GM19468 (cell line): ENCODE results near the gene FKBP2.
A peak's percentile ranks its signal among the peaks of the same experiment; 100 is the strongest.

Experiments
- ATAC-seq: cut with Tn5 transposase; IDR thresholded peaks from one replicate; pipeline ENCODE4 v1.9.1; 2021; ENCODE audit warnings: mild to moderate bottlenecking, moderate library complexity, moderate number of reproducible peaks; ENCODE audit not compliant: unreplicated experiment; ENCODE audit errors: extremely low read depth

Gene FKBP2

DNA sequence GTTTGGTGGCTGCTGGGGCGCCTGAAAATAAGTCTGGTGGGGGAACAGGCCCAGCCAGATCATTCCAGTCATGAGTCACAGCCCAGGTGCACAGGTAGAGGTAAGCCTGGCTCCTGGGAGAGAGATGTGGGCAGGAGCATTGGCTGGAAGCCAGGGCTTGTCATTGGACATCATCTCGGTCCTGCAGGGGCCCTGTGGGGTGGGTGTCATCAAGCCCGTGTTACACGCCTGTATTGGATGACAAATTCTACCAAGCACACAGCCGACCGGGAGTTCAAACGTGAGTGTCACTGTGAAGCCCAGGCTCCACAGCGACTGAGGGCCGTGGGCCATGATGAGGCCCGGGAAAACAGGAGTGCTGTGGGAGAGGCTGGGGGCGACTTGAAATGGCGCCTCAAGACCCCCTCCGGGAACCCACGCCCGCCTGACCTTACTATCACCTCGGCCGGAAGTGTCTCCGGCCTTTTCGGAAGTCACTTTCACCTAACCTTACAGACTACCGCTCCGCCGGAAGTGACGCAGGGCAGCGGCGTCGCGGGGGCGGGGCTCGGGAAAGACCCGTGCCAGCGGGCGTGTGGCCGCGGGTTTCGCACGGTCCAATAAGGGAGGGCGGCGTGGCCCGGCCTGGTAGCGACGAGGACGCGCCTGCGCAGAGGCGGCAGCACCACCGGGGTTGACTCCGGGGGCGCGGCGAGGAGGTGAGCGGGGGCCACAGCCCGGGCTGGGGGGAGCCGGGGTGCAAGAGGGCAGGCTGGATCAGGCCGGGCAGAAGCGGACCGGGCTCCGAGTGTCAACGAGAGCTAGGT, at the start of gene FKBP2:
TSS of gene FKBP2 (plus strand) at position 661 of the 806 bp plus-strand sequence. CDS start 1,293 bp downstream, outside the sequence.
- peak; percentile 54 for ATAC-seq

DNA sequence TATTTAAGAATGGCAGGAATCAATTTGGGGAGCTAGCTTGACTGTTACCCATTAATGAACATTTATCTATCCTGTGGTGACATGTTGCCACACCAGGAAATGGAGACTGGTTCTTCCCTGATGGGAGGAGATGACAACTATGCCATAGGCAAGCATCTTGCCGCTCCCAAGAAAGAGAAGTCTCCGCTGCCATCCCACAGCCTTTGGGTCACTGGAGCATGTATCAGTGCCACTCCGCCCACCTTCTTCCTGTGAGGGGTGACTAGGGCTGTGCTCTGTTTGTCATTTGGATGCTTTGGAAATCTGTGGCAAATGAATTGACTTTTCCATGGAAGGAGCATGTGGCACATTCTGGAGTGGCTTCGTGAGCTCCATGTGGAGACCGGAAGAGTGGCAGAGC, 48.5 kb upstream of the FKBP2 start:
- no peak for ATAC-seq

DNA sequence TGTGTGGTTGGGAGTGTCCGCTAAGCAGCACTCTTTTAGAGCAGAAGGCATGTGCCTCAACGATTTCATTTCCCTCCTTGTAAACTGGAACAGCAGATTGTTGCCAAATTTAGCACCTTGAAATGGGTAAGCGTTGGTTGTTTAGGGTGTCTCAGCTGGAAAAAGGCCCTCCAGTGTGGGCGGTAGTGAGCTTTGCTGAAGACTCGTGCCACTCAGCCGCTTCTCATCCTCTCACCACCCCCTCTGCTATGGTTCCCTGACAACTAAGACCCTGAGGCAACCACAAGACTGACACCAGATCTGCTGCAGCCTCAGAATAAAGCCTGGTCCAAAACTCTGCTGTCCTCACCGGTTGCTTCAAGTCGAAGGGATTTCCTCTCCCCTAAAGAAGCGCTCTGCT, 44.3 kb upstream of the FKBP2 start:
- no peak for ATAC-seq

DNA sequence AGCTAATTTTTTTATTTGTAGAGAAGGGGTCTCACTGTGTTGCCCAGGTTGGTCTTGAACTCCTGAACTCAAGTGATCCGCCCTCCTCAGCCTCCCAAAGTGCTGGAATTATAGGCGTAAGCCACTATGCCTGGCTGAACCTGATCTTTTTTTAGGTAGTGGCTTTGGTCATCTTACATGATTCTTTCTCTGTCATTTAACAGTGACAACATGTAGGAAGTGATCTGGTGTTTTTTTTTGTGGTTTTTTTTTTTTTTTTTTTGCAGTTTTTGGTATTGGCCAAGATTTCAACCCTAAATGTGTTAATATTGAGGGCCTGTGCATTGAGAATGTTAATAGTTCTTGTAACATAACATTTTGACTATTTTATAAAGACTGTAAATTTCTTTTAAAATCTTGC, 42.4 kb upstream of the FKBP2 start:
- no peak for ATAC-seq

DNA sequence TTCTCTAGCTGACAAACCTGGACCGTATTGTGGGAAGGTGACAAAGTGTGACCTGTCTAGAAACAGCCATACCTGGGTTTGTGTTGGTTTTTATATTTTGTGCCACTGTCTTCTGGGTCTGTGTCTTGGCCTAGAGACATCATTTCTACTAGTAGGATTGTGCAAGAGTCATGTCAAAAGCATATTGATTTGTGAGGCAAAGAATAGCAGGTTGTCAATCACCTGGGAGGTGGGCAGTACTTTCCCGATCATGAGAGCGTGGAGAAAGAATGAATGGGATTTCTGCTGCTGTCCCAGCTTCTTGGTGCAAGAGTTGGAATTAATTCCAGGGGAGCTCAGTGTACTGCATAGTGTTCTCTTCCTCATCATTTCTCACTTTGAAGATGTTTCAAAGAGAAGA, 39.4 kb upstream of the FKBP2 start:
- no peak for ATAC-seq

DNA sequence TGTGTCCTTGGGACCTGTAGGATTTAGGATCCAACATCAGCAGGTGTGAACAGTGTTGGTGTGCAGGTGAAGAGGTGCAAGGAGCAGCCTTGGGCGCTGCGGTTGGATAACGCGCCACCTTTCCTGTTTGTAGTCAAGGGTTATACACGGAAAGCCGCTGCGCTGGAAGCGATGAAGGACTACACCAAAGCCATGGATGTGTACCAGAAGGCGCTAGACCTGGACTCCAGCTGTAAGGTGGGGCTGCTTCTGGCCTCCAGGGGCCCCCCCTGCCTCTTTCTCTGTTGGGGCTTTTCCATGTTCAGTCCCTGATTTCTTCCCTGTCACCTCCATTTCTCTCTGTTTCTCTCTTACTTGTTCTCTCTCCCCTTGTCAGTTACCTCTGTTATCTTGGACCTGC, 37.9 kb upstream of the FKBP2 start:
- ATAC-seq: no peak

DNA sequence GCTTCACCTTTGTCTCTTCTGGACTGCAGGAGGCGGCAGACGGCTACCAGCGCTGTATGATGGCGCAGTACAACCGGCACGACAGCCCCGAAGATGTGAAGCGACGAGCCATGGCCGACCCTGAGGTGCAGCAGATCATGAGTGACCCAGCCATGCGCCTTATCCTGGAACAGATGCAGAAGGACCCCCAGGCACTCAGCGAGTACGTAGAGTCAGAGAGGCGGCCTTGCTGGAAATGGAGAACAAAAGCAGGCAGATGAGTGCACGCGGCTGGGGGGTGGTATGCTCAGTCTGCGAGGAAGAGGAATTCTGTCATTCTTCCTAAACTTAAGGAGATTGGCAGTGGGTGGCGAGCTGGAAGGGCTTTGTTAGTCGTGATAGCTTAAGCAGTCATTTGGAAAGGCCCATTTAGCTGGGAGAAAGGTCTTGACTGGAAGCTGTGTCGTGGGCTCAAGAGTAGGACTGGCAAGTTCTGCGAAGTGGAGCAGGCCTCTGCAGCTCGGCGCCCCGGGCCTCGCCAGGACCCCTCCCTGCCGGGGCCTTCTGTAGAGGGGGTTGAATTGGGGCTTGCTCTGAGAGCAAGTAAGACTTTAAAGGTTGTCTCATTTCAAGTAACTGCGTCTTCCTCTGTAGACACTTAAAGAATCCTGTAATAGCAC, 37.3 kb upstream of the FKBP2 start:
- no peak for ATAC-seq

DNA sequence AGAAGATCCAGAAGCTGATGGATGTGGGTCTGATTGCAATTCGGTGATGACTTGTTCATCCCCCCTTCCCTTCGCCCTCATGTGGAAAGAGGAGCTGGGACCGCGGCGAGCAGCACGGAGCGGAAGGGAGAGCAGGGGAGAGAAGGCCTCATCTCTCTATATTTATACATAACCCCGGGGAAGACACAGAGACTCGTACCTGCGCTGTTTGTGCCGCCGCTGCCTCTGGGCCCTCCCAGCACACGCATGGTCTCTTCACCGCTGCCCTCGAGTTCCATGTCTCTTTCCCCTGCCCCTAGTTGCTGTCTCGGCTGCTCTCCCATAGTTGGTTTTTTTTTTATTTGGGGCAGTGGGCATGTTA, 36.8 kb upstream of the FKBP2 start:
- no peak for ATAC-seq

DNA sequence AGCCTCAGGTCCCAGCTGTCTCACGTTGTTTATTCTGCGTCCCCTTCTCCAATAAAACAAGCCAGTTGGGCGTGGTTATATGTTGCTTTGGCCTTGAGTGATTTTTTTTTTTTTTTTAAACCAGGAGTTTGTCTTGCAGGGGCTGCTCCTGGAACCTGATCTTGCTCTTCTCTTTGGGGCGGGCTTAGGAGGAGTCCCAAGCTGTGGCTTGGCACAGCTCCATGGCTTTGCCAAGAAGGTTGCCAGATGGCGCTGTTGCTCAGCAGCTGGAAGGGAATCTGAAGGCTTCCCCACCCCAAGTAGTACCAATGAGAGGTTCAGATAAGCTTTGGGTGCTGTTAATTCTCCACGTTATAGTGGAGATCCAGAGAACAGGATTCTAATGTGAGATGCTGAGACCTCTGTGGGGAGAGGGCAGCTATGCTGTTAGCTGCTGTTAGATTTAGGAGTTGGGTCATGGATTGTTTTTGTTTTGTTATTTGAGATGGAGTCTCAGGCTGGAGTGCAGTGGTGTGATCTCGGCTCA, 36.4 kb upstream of the FKBP2 start:
- ATAC-seq: no peak

DNA sequence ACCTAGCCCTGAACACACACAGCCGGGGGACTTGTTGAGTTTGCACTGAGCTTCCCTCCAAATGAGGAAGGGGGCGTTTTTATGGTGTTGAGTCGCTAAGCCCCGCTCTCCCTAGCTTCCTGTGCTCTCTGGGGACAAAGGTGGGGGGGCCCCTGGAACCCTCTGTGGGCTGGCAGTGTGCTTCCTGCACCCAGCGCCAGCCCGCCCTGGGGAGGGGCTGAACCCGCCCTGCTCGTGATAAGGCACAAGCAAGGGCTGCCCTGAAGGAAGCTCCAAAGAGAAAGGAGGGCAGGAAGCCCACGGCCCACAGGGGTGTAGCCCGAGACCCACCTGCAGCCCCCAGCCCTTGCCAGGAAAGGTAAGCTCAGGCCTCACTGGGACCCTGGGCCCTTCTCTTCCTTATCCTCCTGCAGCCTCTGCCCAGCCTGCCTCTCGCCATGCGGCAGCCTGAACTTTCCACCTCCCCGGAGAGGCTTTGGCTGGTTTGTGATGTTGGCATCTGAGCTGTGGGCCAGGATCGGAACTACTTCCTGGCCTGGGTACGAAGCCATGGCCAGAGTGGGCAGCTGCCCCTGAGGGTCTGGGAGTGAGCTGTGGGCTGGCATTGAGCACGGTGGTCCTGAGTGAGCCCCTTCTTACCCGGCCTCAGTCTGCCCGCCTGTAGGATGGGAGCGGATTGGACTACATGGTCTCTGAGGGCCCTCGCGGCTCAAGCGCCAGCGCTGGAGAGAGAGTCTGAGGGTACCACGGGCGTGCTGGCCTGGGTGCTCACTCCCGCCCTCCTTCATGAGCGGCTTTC, 34.2 kb upstream of the FKBP2 start, which contains the start of gene FERMT3:
TSS of gene FERMT3 (plus strand) at position 265 of the 799 bp plus-strand sequence. CDS start 644 bp downstream, outside the sequence.
- ATAC-seq: no peak

DNA sequence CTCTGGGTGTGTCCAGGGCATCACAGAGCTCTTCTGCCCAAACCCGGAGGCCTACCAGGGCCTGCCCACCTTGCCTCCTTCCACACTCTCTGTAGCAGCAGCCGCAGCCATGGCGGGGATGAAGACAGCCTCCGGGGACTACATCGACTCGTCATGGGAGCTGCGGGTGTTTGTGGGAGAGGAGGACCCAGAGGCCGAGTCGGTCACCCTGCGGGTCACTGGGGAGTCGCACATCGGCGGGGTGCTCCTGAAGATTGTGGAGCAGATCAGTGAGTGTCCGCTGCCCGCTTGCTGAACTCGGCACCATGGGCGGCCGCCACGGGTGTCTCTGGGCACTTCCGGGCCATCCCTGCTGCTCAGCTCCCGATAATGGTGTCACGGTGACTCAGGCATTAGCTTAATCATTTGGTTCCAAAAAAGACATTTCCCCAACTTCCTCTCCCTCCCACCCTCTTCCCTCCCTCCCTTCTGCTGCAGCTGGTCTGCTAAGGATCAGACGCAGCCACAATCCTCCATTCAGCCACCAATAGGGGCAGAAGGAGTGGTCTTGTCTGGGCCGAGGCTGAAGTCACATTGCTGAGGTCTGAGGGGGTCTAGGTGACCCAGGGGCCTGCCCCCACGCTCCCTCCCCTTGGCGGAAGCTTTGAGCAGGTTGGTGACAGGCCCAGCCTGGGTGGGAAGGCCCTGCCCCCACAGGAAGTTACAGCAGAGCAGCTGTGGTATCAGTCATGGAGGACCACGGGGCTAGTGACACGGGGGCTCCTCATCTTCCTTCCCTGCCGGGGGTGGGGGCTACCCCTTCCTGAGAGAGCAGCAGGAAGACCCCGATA, 33.4 kb upstream of the FKBP2 start:
- peak; percentile 70 for ATAC-seq

DNA sequence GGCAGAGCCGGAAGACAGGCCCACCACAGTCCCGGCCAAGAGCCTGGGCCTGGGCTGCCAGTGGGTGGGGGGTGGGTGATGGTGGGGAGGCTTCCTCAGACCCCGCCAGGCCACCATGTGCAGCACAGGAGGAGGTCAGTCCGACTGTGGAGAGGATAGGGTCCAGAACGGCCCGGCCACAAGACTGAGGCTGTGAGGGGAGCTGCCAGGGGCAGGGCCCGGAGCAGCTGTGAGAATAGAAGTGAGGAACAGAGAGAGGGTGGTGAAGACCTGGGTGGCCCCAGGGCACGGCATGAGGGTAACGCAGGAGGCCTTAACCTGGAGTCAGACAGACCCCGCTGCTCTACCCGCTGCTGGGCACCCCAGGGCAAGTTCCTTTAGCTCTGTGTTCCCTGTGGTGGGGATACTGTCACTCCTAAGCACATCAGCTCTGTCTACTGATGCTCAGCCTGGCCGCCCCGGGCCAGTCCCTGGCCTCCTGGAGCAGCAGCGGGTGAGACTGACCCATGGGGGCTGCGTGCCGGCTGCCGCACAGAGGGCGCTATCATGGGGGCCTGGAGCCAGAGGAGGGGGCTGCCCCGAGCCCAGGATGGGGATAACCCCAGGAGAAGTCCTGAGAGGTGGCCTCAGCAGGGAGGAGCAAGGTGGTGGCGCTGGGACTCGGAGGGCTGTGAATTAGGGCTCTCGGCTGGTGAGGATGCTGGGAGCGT, 32.7 kb upstream of the FKBP2 start:
- ATAC-seq: no peak

DNA sequence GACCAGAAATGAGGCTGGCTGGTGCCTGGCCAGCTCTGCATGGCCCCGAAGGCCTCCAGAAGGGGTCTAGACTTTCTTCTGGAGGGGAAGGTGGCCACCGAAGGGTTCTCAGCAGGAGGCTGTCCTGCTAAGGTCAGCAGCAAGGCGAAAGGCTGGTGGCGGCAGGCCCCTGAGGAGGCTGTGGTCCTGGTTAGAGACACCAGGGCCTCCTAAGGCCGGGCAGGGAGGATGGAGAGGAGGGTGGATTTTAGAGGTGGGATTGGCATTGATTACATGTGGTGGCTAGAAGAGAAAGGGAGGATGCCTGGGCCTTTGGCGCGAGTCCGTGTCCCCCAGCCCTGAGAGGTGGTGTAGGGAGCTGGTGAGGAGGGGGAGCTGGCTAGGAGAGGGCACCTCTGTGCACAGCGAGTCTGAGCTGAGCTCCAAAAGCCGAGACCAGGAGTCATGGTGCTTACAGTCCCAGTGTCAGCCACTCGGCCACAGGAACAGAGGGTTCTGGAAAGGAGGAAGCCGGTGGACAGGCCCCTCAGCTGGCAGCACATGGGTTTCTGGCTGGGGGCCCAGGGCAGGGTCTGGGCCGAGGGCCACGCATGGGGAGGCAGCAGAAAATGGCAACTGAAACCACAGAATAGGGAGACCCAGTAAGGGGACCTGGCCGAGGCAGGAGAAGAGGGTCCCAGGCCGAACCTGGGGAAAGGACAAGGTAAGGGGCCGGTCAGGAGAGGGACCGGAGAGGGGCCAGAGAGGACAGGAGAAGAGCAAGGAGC, 31.9 kb upstream of the FKBP2 start:
- ATAC-seq: no peak

DNA sequence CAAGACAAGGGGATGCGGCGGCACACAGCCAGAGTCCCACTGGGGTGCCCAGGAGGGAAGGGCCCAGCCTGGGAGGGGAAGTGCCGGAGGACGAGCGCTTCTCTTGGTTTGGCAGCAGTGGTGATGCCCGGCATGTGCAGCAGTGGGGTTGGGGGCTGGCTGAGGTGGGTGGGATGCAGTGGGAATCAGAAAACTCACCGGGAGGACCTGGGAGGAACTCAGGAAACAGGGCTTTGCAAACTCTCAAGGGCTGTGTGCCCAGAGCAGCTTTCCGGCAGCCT, 31.4 kb upstream of the FKBP2 start:
- ATAC-seq: no peak

DNA sequence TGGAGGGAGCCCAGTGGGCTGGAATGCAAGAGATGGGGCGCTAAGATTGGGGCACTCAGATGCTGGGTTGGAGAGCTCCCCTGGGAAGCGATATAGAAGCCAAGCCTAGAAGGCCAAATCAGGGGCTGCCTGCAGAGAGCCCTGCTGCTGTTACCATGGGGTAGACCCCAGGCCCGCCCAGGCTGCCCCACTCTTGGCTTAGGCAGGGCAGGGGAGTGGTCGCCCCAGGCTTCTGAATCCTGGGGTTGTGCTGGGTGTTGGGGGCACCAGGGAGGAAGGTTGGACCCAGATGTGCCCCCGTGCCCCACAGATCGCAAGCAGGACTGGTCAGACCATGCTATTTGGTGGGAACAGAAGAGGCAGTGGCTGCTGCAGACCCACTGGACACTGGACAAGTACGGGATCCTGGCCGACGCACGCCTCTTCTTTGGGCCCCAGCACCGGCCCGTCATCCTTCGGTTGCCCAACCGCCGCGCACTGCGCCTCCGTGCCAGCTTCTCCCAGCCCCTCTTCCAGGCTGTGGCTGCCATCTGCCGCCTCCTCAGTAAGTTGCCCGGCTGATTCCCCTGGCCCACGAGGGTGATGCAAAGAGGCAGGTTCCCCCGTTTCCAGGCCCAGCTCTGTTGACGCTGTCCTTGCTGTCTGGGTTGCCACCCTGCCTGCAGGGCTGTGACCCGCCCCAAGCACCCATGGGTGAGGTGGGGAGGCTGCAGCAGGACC, 30.4 kb upstream of the FKBP2 start:
- ATAC-seq: no peak

DNA sequence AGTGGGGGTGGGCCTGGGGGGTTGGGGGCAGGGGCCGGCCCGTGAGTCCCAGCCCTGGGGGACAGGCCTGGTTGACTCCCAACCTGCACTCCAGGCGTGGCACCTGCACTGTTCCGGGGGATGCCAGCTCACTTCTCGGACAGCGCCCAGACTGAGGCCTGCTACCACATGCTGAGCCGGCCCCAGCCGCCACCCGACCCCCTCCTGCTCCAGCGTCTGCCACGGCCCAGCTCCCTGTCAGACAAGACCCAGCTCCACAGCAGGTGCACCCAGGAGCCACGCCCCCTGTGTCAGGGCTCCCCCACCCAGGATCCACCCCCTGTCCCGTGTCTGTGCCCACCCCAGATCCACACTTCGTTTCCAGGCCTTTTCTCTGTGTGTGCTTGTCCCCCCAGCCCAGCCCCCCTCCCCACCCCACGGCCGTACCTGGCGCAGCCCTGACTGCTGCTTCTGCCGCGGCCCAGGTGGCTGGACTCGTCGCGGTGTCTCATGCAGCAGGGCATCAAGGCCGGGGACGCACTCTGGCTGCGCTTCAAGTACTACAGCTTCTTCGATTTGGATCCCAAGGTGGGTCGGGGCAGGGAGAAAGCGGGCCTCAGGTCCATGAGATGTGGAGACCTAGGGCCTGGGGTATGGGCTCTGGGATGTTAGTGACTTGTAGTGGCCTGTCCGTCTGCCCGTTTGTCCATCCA, 29.6 kb upstream of the FKBP2 start:
- no peak for ATAC-seq

DNA sequence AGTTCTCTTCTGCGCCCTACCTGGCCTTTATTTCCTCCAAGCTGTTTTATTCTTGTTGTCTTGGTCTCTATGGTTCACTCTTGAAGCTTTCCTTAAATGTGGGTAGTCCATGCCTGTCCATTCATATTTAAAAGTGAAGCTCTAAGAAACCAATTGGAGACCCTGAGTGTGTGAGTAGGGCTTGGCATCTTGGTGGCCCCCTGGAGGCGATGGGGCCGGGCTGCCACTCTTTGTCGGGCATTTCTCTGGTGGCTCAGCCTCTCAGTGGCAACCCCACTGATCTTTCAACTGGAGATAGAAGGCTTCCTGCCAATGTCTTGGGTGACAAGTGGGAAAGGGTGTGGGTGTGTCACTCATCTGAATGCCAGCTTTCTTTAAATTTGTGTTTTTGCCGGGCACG, 24.0 kb upstream of the FKBP2 start:
- no peak for ATAC-seq
